ENCODE data around the gene EVX2.

Gene EVX2

DNA sequence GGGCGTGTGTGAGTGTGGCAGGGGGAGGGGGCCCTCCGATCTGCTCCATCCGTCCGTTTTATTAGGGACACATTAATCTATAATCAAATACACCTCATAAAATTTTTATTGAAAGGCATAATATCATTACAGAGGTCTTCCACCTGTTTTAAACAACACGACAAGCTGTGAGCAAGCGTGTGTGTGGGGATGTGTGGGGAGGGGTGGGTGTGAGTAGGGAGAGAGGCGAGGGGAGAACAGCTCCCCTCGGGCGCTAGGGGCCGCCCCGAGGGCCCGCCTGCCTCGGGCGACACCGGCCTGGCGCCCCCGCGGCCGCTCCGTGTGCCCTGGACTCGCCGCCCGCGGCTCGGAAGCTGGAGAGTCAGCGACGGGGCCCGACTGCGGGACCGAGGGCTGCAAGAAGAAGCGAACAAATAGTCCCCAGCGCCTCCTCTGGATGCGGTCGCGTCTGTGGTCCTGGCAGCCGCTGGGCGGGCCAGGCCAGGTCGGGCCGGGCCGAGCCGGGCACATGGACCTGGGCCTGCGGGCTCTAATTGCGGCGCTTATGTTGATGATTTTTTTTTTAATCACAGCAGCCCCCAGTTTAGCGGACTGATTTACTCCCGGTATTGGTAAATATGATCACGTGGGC, 38.4 kb upstream of the EVX2 start:
- no peak for DNase-seq (ENCODE audit: low read depth in 2 of 2)

GRCh38 chr2:176121190-176122051, 37.7 kb upstream of the EVX2 start:
- DNase-seq (ENCODE audit: low read depth in 2 of 2): no peak

DNA sequence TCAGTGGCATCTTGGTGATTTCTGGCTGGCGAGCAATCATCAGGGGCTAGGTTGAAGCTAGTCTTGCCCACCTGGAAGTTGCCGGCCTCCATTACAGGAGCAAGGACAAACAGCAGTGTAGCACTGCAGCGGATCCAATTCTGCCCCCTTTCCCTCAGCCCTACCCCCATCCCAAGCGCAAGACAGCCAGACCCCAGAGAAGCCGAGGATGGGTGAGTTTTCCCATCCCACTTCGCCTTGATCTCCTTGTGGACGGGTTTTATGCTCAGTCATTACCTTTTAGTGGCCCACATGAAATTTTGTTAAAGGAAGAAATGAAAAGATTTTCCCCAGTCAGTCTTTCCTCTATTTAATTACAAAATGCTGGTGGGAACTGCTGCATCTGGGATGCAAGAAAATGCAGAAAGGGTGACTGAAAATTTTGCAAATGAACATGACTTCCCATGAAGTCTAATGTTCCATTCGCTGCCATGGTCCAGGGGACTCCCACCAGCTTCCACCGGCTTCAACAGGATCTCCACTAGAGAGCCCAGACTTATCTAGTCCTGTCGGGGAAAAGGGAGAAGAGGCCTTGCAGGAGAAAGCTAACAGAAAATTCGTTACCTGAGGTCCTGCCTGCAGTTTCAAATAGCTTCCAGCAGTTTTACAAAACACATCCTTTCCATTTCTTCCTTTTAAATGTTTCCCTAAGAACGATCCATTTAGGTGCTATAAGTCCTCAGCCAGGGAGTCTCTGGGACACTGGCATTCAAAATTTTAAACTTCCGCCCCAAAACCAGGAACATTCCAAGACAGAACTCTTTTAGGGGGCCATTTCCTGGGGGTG, 36.8 kb upstream of the EVX2 start:
- no peak for DNase-seq (ENCODE audit: low read depth in 2 of 2)

GRCh38 chr2:176118601-176119339, 35.0 kb upstream of the EVX2 start:
- no peak for DNase-seq (ENCODE audit: low read depth in 2 of 2)

GRCh38 chr2:176117823-176118371, 34.1 kb upstream of the EVX2 start:
- no peak for DNase-seq (ENCODE audit: low read depth in 2 of 2)

DNA sequence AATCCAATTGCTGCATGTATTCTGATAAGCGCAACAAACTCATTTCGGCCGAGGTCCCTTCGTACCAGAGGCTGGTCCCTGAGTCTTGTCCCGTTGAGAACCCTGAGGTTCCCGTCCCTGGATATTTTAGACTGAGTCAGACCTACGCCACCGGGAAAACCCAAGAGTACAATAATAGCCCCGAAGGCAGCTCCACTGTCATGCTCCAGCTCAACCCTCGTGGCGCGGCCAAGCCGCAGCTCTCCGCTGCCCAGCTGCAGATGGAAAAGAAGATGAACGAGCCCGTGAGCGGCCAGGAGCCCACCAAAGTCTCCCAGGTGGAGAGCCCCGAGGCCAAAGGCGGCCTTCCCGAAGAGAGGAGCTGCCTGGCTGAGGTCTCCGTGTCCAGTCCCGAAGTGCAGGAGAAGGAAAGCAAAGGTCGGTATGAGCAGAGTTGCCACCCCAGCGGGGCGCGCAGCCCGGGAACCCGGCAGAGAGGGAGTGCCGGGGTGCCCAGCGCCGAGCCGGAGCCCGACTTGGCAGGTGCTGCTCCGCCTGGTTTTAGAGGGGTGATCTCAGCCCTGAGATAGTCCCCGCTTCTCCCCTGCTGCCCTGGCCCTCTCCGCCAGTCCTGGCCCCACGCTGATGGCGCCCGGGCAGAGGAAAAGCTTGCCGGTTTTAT, 33.5 kb upstream of the EVX2 start:
- no peak for DNase-seq (ENCODE audit: low read depth in 2 of 2)

DNA sequence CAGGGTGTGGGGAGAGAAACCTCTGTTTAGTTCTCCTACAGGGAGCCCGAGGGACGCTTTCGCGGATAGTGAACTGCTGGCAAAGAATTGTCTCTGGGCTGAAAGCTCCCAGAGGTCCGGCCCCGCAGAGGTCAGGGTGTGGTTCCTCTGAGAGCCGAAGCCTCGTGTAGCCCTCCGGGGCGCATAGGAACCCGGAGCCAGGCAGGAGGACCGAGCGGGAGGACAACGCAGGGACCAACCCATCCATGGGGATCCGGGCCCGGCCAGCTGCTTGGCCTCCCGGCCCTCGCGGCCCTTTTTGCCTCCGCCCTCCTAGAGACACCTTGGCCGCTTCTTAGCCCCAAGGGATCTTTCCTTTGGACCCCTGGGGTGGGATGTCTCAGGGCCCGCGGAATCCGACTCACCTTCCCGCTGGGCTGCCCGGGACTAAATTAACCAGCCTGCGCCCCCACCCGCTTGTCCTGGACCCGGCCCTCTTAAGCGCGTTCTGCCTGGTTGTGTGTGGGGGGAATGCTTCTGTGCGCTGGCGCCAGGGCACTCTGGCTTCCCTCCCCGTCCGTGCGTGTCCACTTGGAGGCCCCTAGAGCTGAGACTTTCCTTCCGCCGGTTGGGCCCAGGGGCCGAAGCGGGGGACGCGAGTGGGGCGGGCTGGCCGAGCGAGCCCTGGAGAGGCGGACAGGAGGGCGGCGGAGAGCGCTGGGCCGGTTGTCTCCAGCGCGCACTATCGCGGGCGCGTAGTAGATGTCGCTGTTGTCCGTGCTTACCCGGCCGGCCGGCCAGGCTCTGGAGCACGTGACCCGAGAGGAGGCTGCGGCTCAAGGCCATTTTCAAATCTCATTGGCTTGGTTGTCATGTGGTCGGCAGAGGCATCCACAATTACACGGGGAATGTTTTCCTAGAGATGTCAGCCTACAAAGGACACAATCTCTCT, 32.4 kb upstream of the EVX2 start, which contains the start of gene HOXD10:
HOXD10 (plus strand) TSS at position 896 of the 931 bp plus-strand sequence. CDS start 56 bp downstream, outside the sequence.
- DNase-seq (ENCODE audit: low read depth in 2 of 2): no peak

GRCh38 chr2:176114930-176115625, 31.3 kb upstream of the EVX2 start:
- DNase-seq (ENCODE audit: low read depth in 2 of 2): no peak

DNA sequence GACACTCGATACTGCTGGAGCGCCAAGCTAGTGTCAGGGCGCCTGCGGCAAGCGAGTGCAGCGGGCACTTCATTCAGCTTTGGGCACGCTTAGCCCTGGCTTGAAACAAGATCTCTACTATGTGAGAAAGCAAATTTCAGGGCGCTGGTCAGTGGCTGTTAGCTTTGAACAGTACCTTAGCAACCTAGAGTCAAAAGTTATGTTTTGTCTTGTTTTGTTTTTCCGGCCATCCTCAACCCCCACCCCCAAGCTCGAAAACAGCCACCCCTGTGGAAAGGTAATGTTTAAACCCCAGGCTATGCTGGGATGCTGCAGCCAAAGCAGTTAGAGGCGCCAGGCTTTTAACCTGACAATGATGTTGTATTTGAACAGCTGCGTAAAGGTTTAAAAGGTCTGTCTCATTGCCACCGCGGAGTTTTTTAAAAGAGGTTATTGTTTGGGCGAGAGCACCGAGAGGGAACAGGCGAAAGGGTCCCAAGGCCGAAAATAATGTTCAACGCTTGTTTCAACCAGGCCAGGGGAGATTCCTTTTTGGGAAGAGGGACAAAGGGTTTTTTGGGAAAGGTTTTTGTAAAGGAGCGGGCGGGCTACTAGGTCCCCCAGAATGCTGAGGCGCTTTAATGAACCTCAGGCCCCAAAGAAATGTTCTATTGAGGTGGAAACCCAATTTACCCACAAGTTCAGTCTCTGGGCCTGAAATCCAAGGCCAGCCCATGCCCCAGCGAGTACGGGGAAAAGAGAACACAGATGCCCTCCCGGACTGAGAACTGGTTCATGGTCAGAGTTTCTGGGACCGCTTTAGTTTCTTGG, 30.6 kb upstream of the EVX2 start:
- DNase-seq (ENCODE audit: low read depth in 2 of 2): no peak

DNA sequence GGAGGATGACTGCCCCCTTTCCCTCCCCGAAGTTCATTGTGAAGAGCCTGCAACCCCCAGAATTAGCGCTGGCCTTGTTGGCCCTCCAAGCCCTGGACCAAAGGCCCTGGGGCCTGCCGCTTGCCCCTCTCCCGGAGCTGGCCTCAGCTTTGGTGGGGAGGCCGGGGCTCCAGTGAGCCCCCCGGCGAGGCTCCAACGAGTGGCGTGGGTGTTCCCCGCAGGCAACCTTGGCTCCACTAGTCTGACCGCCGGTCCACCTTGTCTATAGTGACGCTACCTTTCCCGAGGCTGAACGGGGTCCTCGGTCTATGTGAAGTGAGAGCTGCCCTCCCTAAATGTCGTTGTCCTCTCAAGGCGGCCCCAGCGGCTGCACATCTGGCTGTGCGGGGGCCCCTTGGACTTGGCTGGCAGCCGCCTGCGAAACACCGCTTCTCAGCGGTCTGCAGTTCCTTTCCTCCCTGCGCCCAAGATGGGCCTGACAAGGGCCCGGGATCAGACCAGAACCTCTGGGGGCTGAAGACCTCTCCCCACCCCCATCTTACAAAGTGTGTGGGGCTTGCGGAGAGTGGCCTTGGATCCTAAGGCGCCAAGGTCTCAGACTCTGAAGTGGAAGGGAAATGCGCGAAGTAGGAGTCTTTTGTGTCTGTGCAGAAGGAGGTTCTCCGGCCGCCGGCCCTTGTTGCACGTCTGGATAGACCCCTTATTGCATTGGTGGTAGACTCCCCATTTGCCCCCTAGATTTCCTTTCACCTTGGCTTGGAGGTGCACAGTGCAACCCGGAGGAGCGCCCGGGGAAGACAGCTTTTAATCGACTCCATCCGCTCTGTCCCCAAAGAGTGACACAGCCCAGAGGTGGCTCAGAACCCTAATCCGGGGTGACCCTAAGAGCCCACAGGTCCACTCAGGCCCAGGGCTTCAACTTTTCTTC, 28.9 kb upstream of the EVX2 start:
- DNase-seq (ENCODE audit: low read depth in 2 of 2): no peak

- DNase-seq (ENCODE audit: low read depth in 2 of 2): no peak
These were observed 28.1 kb upstream of the EVX2 start for GRCh38 chr2:176111846-176112374.

- no peak for DNase-seq (ENCODE audit: low read depth in 2 of 2)
These were observed 27.5 kb upstream of the EVX2 start for GRCh38 chr2:176111309-176111663.

GRCh38 chr2:176110415-176111308, 26.9 kb upstream of the EVX2 start:
- DNase-seq (ENCODE audit: low read depth in 2 of 2): no peak

- no peak for DNase-seq (ENCODE audit: low read depth in 2 of 2)
These were observed 26.2 kb upstream of the EVX2 start for GRCh38 chr2:176109946-176110345.

DNA sequence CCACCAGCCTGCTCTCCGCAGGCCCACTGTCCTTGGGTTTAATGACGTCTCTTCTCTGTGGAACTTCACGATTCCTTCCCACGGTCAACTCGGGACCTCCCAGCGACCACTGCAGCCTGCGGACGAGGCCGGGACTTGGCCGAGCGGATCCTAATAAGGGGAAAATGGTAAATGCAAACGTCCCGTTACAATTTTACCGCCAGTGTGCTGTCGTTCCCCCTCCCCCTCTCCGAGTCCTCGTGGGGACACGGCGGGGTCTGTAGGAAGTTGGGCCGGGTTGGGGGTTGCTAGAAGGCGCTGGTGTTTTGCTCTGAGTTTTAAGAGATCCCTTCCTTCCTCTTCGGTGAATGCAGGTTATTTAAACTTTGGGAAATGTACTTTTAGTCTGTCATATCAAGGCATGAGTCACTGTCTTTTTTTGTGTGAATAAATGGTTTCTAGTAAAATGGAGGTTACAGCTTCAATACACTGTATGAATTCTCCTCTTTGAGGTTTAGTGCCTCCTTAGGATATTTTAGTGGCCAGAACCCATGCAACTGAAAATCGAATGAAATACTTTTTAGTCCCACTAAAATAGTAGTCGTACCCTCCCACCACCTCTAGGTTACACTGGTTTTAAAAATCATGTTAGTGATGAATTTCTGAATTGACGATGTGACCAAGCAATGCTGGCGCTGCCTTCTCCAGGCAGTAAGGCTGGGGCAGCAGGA, 25.6 kb upstream of the EVX2 start:
- DNase-seq (ENCODE audit: low read depth in 2 of 2): no peak

All from stimulated activated CD8-positive, alpha-beta memory T cell treated with anti-CD3 and anti-CD28 coated beads, Interleukin-2, amount 100 ng/mL, for 48 hours (primary cell).